DND-41 (cell line): ENCODE measurements around the gene TYMP.
A peak's percentile ranks its signal among the peaks of the same experiment; 100 is the strongest.

Source experiments
- ATAC-seq: fragments of 200-7000 bp; cut with Tn5 transposase; 3 replicates; pipeline ENCODE4 v1.9.1; 2021; ENCODE audit warnings: low read depth; ENCODE audit not compliant: insufficient read depth
- DNase-seq: peaks from one replicate; pipeline ENCODE4 v3.0.0-alpha.2; 2020
- H2AFZ ChIP-seq: 2 replicates; pipeline ENCODE4 v1.6.0; 2012; ENCODE audit warnings: low read depth, low read length
- H3K27ac ChIP-seq: 2 replicates; pipeline ENCODE4 v1.5.1; 2012; ENCODE audit warnings: low read length, inconsistent platforms
- H3K27me3 ChIP-seq: fragments of 200-600 bp; sonication (generic); 2 replicates; pipeline ENCODE4 v1.6.0; 2012; ENCODE audit warnings: low read length, mild to moderate bottlenecking, inconsistent platforms; ENCODE audit not compliant: insufficient read depth, poor library complexity
- H3K36me3 ChIP-seq: 2 replicates; pipeline ENCODE4 v1.5.1; 2012; ENCODE audit warnings: low read length, inconsistent platforms; ENCODE audit not compliant: insufficient read depth
- H3K4me1 ChIP-seq: 2 replicates; pipeline ENCODE4 v1.5.1; 2012; ENCODE audit warnings: mild to moderate bottlenecking, low read length; ENCODE audit not compliant: insufficient read depth
- H3K4me2 ChIP-seq: 2 replicates; pipeline ENCODE4 v1.6.0; 2012; ENCODE audit warnings: mild to moderate bottlenecking, moderate library complexity, low read length, inconsistent platforms; ENCODE audit not compliant: insufficient read depth
- H3K4me3 ChIP-seq, 2 experiments: fragments of 200-600 bp in 1 of 2; shearing (Covaris generic) in 1 of 2; 2 replicates each; pipeline ENCODE4 v1.5.1; 2012 to 2016; ENCODE audit warnings: inconsistent platforms in 2 of 2, low read length in 2 of 2, mild to moderate bottlenecking in 2 of 2, low read depth in 1 of 2, moderate library complexity in 1 of 2
- H3K79me2 ChIP-seq: 2 replicates; pipeline ENCODE4 v1.6.0; 2012; ENCODE audit warnings: low read length, inconsistent platforms; ENCODE audit not compliant: insufficient read depth
- H3K9ac ChIP-seq: 2 replicates; pipeline ENCODE4 v1.6.0; 2012; ENCODE audit warnings: low read depth, mild to moderate bottlenecking, inconsistent platforms, low read length, moderate library complexity
- H3K9me3 ChIP-seq: 2 replicates; pipeline ENCODE4 v1.5.1; 2012; ENCODE audit warnings: low read length, moderate library complexity, mild to moderate bottlenecking, inconsistent platforms; ENCODE audit not compliant: insufficient read depth, severe bottlenecking
- H4K20me1 ChIP-seq: 2 replicates; pipeline ENCODE4 v1.6.0; 2012; ENCODE audit warnings: low read length; ENCODE audit not compliant: insufficient read depth
- CTCF ChIP-seq: IDR thresholded peaks from 2 replicates; pipeline ENCODE4 v1.5.1; 2012; ENCODE audit warnings: borderline replicate concordance, low read length, moderate library complexity, mild to moderate bottlenecking; ENCODE audit not compliant: poor library complexity, severe bottlenecking; ENCODE audit errors: extremely low read depth
- EZH2 ChIP-seq: IDR thresholded peaks from 3 replicates; pipeline ENCODE4 v1.6.1; 2012; ENCODE audit warnings: borderline replicate concordance, low read depth, mild to moderate bottlenecking, moderate library complexity, low read length, inconsistent platforms; ENCODE audit not compliant: severe bottlenecking

Gene TYMP

DNA sequence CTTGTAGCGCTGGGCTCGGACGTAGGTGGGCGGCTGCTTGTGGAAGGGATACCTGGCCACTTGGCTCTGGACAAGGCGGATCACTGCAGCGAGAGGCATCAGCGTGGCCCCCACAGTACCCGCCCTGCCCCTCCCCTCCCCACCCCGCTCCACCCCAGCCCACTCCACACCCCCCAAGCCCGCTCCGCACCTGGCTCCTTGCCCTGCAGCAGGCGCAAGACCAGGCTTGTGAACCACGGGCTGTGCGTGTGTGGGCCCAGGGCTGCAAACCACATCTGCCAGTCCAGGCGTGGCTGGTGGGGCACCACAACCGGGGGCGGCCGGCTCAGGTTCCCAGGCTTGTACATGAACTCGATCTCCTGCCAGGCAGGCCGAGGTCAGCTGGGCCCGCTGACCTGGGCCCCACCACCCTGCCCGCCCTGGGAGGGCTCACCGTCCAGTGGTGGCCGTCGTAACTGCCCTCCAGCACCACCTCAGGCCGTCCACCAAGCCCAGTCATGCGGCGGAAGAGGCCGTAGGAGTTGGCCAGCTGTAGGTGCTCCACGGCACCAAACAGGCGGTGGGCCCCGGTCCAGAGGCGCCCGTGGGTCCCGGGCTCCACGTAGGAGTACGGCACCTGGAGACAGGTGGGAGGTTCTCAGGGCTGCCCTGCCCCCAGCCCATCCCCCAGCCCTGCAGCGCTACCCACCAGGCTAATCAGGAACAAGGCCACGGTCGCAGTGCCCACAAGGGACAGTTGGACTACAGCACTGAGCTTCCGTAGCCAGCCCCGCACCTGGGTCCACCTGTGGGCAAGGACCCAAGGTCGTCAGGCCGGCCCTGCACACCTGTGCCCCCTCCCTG lies 25.2 kb downstream of the TYMP start:
- Histone ChIP-seq H3K27ac (peak overlapping the region; percentile 65), H4K20me1 (peaks cover 23% of the 10 kb centered on the region), H3K9me3 (no peaks in the 10 kb centered on the region), H3K4me3 (no peak overlapping the region), H3K4me2 (peak overlapping the region; percentile 99), H3K4me1 (peaks cover 36% of the 10 kb centered on the region), H3K9ac (peak overlapping the region; percentile 87; the same call in 1 of the 2 replicates), H3K79me2 (peaks cover 45% of the 10 kb centered on the region), H3K27me3 (no peaks in the 10 kb centered on the region), H2AFZ (no peak overlapping the region), H3K36me3 (peaks cover 42% of the 10 kb centered on the region)
- TF ChIP-seq CTCF = no peak
- TF ChIP-seq EZH2 = no peak
- ATAC-seq (no peak), DNase-seq (peak; percentile 46)

DNA sequence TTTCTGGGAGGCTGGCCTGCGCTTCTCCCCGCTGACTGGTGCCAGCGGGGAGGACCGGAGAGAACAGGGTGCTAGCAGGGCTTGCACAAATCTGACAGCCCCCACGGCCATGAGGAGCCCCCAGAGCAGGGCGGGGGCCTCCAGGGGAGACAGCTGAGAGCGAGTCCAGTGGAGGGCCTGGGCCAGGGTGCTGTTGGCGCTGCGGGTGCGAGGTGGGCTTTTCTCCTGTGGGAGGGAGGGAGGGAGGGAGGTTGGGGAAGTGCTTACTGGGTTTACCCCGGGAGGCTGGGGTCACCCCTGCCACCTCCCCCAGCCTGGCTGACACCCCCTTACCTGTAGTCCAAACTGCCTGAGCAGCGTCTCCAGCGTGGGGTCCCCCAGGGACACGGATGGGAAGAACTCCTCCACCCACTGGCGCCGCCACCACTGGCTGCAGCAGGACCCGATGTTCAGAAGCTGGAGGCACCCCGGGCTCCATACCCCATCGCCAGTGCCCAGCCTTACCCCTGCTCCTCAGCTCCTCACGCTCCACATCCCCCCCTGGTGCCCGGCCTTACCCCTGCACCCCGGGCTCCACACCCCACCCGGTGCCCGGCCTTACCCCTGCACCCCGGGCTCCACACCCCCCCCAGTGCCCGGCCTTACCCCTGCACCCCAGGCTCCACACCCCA lies 26.2 kb downstream of the TYMP start:
- Histone ChIP-seq H3K27ac (no peak overlapping the region), H3K4me2 (no peak overlapping the region), H3K4me1 (peaks cover 27% of the 10 kb centered on the region), H3K79me2 (peaks cover 36% of the 10 kb centered on the region), H3K4me3 (no peak overlapping the region), H3K9ac (no peak overlapping the region), H2AFZ (no peak overlapping the region), H4K20me1 (peaks cover 14% of the 10 kb centered on the region), H3K27me3 (no peaks in the 10 kb centered on the region), H3K9me3 (no peaks in the 10 kb centered on the region), H3K36me3 (peaks cover 42% of the 10 kb centered on the region)
- TF ChIP-seq EZH2 = no peak
- TF ChIP-seq CTCF = peak; percentile 16
- ATAC-seq = no peak
- peak; percentile 35 for DNase-seq

DNA sequence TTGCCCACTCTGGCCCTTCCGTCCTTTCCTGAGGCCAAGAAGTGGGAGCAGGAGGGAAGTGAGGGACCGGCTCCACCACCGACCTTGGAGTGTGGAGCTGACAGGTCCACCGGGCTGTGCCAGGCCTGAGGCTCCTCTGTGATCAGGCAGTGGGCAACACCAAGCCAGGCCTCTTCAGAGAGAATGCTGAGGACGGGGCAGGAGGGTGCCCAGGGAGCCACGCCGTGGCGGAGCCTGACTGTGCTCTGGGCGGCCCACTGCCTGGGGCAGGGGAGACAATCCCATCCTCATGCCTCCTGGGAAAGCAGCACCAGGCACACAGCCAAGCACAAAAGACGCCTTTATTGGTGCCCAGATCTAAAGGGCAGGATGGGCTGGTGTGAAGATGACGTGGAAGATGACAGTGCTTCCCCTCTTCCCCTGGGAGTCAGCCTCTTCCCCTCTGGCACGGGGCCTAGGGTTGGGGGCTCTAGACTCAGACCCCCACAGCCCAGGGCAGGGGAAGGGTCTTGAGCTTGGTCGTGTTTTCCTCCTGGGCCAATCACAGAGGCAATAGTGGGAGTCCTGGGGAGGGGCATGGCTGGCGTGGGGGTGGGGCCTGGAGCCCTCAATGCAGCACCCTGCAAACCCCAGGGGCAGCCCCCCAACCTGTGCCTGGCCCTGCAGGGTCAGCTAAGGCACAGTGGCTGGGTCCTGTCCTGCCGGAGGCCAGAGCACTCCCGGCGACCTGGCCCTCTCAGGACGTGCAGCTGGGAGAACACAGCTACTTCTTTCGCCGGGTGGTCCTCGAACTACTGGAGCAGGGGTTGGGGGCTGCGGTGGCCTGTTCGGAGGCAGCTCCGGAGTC lies 27.0 kb downstream of the TYMP start:
- peaks cover 13% of the 10 kb centered on the region for H4K20me1 ChIP-seq
- H3K4me3 ChIP-seq = no peak overlapping the region
- peaks cover 30% of the 10 kb centered on the region for H3K79me2 ChIP-seq
- peaks cover 42% of the 10 kb centered on the region for H3K36me3 ChIP-seq
- no peak overlapping the region for H3K27ac ChIP-seq
- TF ChIP-seq EZH2 (no peak), CTCF (no peak)
- no peaks in the 10 kb centered on the region for H3K27me3 ChIP-seq
- ATAC-seq = no peak
- H3K9me3 ChIP-seq = no peaks in the 10 kb centered on the region
- H3K4me1 ChIP-seq = peaks cover 27% of the 10 kb centered on the region
- H2AFZ ChIP-seq = no peak overlapping the region
- H3K9ac ChIP-seq = no peak overlapping the region
- H3K4me2 ChIP-seq = no peak overlapping the region
- no peak for DNase-seq
